Dermis microvascular lymphatic vessel endothelial cell (primary cell): Measurements from ENCODE around the gene SBK3. TPM values are rescaled to one million over a fixed set of nuclear protein-coding genes. Genes with fewer than 3 reads are reported as not detected.
"Not testable (repeated sequence)": the region's sequence is repeated elsewhere in the genome, so short reads cannot be mapped to it uniquely, and the experiment has no call there.

Source experiments
- DNase-seq, 2 donors: peaks; one replicate each; pipeline versions ENCODE4 v3.0.0 to v3.0.0-alpha.2; 2010; ENCODE audit warnings: low read depth in 2 of 2
- total RNA-seq: library from RNA; depleted of rRNA; stranded (reverse); fragments of >200 nt; gene quantifications from 2 replicates; pipeline ENCODE4 v1.2.1, GENCODE V29; 2014

SBK3 gene
- total RNA-seq, 1 donor from 2014 or later: 0.26 TPM

- no peak for DNase-seq
Measured at GRCh38 chr19:55542292-55542855, 3.0 kb downstream of the SBK3 start.

- DNase-seq: no peak
Measured at GRCh38 chr19:55541091-55541490, 4.3 kb downstream of the SBK3 start.

- DNase-seq: no peak
Measured at GRCh38 chr19:55540619-55541018, 4.7 kb downstream of the SBK3 start.

- no peak for DNase-seq
Measured at GRCh38 chr19:55539090-55539984, 6.0 kb downstream of the SBK3 start.

GRCh38 chr19:55538132-55538531, 7.2 kb downstream of the SBK3 start:
- DNase-seq: no peak

- DNase-seq: no peak
Measured at GRCh38 chr19:55537741-55538111, 7.6 kb downstream of the SBK3 start.

GRCh38 chr19:55536951-55537740, 8.2 kb downstream of the SBK3 start, which contains the start of gene SBK2:
SBK2 (minus strand) TSS chr19:55537133; CDS start chr19:55536294, 839 bp downstream.
- peak in 1 of 2 donors; percentile 25 for DNase-seq

- no peak for DNase-seq
Measured at GRCh38 chr19:55536366-55536765, 9.0 kb downstream of the SBK3 start.

- DNase-seq: no peak
Measured at GRCh38 chr19:55535965-55536350, 9.4 kb downstream of the SBK3 start.

GRCh38 chr19:55535173-55535964, 10.0 kb downstream of the SBK3 start:
- no peak for DNase-seq

GRCh38 chr19:55534280-55534679, 11.1 kb downstream of the SBK3 start:
- DNase-seq: not testable (repeated sequence)

- no peak for DNase-seq
Measured at GRCh38 chr19:55530996-55531395, 14.3 kb downstream of the SBK3 start.

GRCh38 chr19:55529636-55530234, 15.6 kb downstream of the SBK3 start:
- DNase-seq: no peak

- DNase-seq: no peak
Measured at GRCh38 chr19:55528030-55528803, 17.1 kb downstream of the SBK3 start.

- no peak for DNase-seq
Measured at GRCh38 chr19:55527197-55528029, 17.9 kb downstream of the SBK3 start.

- DNase-seq: peak; percentile 40 to 61
Measured at GRCh38 chr19:55526216-55527196, 18.8 kb downstream of the SBK3 start.

- DNase-seq: no peak
Measured at GRCh38 chr19:55525289-55526101, 19.8 kb downstream of the SBK3 start.
